GM23338 (cell line): ENCODE data around the gene CKM. TPM values are rescaled to one million over a fixed set of nuclear protein-coding genes. Genes with fewer than 3 reads are reported as not detected.

Source experiments
- ATAC-seq: fragments of 200-7000 bp; cut with Tn5 transposase; 3 replicates; pipeline ENCODE4 v1.9.1; 2020
- DNase-seq: peaks from one replicate; pipeline ENCODE4 v3.0.0-alpha.2; 2015; ENCODE audit warnings: low spot score
- H2AFZ ChIP-seq: fragments of 200-600 bp; sonication (generic); 2 replicates; pipeline ENCODE4 v1.8.0; 2016; ENCODE audit warnings: antibody characterized with exemption, mild to moderate bottlenecking, moderate library complexity
- H3F3A ChIP-seq: fragments of 200-600 bp; sonication (generic); replicated peaks from 2 replicates; pipeline ENCODE4 v1.8.0; 2017; ENCODE audit warnings: antibody characterized with exemption, mixed run types, low read depth
- H3K27ac ChIP-seq: fragments of 200-600 bp; sonication (generic); 2 replicates; pipeline ENCODE4 v1.6.1; 2016; ENCODE audit warnings: low read depth
- H3K27me3 ChIP-seq: fragments of 200-600 bp; sonication (generic); 2 replicates; pipeline ENCODE4 v1.8.0; 2016; ENCODE audit warnings: mild to moderate bottlenecking, mixed run types, moderate library complexity; ENCODE audit not compliant: insufficient read depth
- H3K36me3 ChIP-seq: fragments of 200-600 bp; sonication (generic); 2 replicates; pipeline ENCODE4 v1.8.0; 2016; ENCODE audit warnings: mild to moderate bottlenecking; ENCODE audit not compliant: insufficient read depth
- H3K4me1 ChIP-seq: fragments of 200-600 bp; sonication (generic); 2 replicates; pipeline ENCODE4 v1.8.0; 2016; ENCODE audit warnings: mild to moderate bottlenecking, moderate library complexity; ENCODE audit not compliant: insufficient read depth
- H3K4me2 ChIP-seq: fragments of 200-600 bp; sonication (generic); 2 replicates; pipeline ENCODE4 v1.7.1; 2017; ENCODE audit warnings: mixed run types
- H3K4me3 ChIP-seq: fragments of 200-600 bp; sonication (generic); 2 replicates; pipeline ENCODE4 v1.6.1; 2016; ENCODE audit warnings: mixed run types
- H3K79me2 ChIP-seq: fragments of 200-600 bp; sonication (generic); replicated peaks from 2 replicates; pipeline ENCODE4 v1.8.0; 2017; ENCODE audit warnings: mild to moderate bottlenecking; ENCODE audit not compliant: insufficient read depth
- H3K9me2 ChIP-seq: fragments of 200-600 bp; sonication (generic); 2 replicates; pipeline ENCODE4 v1.8.0; 2017; ENCODE audit not compliant: insufficient read depth
- H4K20me1 ChIP-seq: fragments of 200-600 bp; sonication (generic); replicated peaks from 2 replicates; pipeline ENCODE4 v1.8.0; 2017; ENCODE audit warnings: mild to moderate bottlenecking; ENCODE audit not compliant: insufficient read depth
- H3K27ac Mint-ChIP-seq: 2 replicates; pipeline ENCODE4 v1.8.0; 2020; ENCODE audit warnings: inconsistent platforms, mild to moderate bottlenecking, moderate library complexity, mixed read lengths
- H3K27me3 Mint-ChIP-seq: 3 replicates; pipeline ENCODE4 v1.8.0; 2022; ENCODE audit warnings: low read depth, mild to moderate bottlenecking, moderate library complexity, mixed read lengths, inconsistent platforms; ENCODE audit not compliant: insufficient read depth, poor library complexity
- H3K36me3 Mint-ChIP-seq: 3 replicates; pipeline ENCODE4 v1.8.0; 2021; ENCODE audit warnings: low read depth, mild to moderate bottlenecking, inconsistent platforms, moderate library complexity, mixed read lengths
- H3K4me1 Mint-ChIP-seq: 3 replicates; pipeline ENCODE4 v1.8.0; 2020; ENCODE audit warnings: mild to moderate bottlenecking, inconsistent platforms, mixed read lengths
- H3K4me3 Mint-ChIP-seq: 3 replicates; pipeline ENCODE4 v1.8.0; 2021; ENCODE audit warnings: moderate library complexity, mild to moderate bottlenecking, inconsistent platforms, mixed read lengths
- H3K9me3 Mint-ChIP-seq: 3 replicates; pipeline ENCODE4 v1.8.0; 2020; ENCODE audit warnings: moderate library complexity, mild to moderate bottlenecking, inconsistent platforms, mixed read lengths
- CREB1 ChIP-seq: fragments of 250-450 bp; sonication (Bioruptor Pico); IDR thresholded peaks from 2 replicates; pipeline ENCODE4 v1.5.0; 2020; ENCODE audit warnings: low read depth, mild to moderate bottlenecking, moderate library complexity
- CTCF ChIP-seq, 2 experiments: fragments of 200-600 bp in 1 of 2; sonication (generic) in 1 of 2; conservative IDR thresholded peaks; 2 replicates each; pipeline versions ENCODE4 v1.5.1 to v1.6.1; 2016 to 2017; ENCODE audit warnings: antibody characterized with exemption in 2 of 2, low read depth in 2 of 2, mild to moderate bottlenecking in 2 of 2, moderate library complexity in 1 of 2
- ETS1 ChIP-seq: IDR thresholded peaks from 2 replicates; pipeline ENCODE4 v1.6.1; 2016; ENCODE audit warnings: antibody characterized with exemption
- EZH2 ChIP-seq: fragments of 200-600 bp; sonication (generic); IDR thresholded peaks from one replicate; pipeline ENCODE4 v1.8.0; 2017; ENCODE audit warnings: antibody characterized with exemption, mild to moderate bottlenecking, low read depth; ENCODE audit not compliant: unreplicated experiment
- EZH2phosphoT487 ChIP-seq: fragments of 200-600 bp; sonication (generic); IDR thresholded peaks from one replicate; pipeline ENCODE4 v1.8.1; 2018; ENCODE audit warnings: antibody characterized with exemption; ENCODE audit not compliant: unreplicated experiment
- JUNB ChIP-seq: IDR thresholded peaks from one replicate; pipeline ENCODE4 v1.6.1; 2016; ENCODE audit warnings: antibody characterized with exemption; ENCODE audit not compliant: unreplicated experiment
- NANOG ChIP-seq: IDR thresholded peaks from 2 replicates; pipeline ENCODE4 v1.6.1; 2016; ENCODE audit warnings: antibody characterized with exemption, borderline replicate concordance
- POLR2AphosphoS5 ChIP-seq: IDR thresholded peaks from 2 replicates; pipeline ENCODE4 v1.6.1; 2016; ENCODE audit warnings: antibody characterized with exemption, low read depth
- REST ChIP-seq: IDR thresholded peaks from one replicate; pipeline ENCODE4 v1.6.1; 2018; ENCODE audit warnings: antibody characterized with exemption; ENCODE audit not compliant: unreplicated experiment
- STAT1 ChIP-seq: IDR thresholded peaks from one replicate; pipeline ENCODE4 v1.6.1; 2016; ENCODE audit warnings: antibody characterized with exemption; ENCODE audit not compliant: unreplicated experiment
- ZNF114 ChIP-seq: fragments of 250-450 bp; sonication (Bioruptor Pico); IDR thresholded peaks from 2 replicates; pipeline ENCODE4 v1.5.0; 2020; ENCODE audit warnings: mild to moderate bottlenecking, moderate library complexity
- ZNF331 ChIP-seq: fragments of 250-450 bp; sonication (Bioruptor Pico); IDR thresholded peaks from 2 replicates; pipeline ENCODE4 v1.5.0; 2020; ENCODE audit warnings: low read depth, mild to moderate bottlenecking, moderate library complexity
- ZNF462 ChIP-seq: fragments of 250-450 bp; sonication (Bioruptor Pico); IDR thresholded peaks from 2 replicates; pipeline ENCODE4 v1.5.0; 2020; ENCODE audit warnings: mild to moderate bottlenecking, moderate library complexity
- polyA plus RNA-seq: library from polyadenylated mRNA; unstranded; fragments of >200 nt; fragmentation: Nextera tagmentation; extraction: Ambion mirVana; gene quantifications from 2 replicates; pipeline ENCODE4 v1.2.1, GENCODE V29; 2016
- total RNA-seq: library from RNA; depleted of rRNA; stranded (reverse); fragments of >200 nt; shearing (Covaris generic); gene quantifications from 2 replicates; pipeline ENCODE4 v1.2.3, GENCODE V29; 2014

Gene CKM
- total and polyA plus RNA-seq, 2 experiments from 2014 or later = not detected

GRCh38 chr19:45354241-45354842 lies 31.7 kb upstream of the CKM start:
- Histone ChIP-seq H3K9me2 (no peaks in the 10 kb centered on the region), H3K27ac (no peak overlapping the region), H3K4me3 (no peak overlapping the region), H3K4me2 (no peak overlapping the region), H4K20me1 (peaks cover 7% of the 10 kb centered on the region), H2AFZ (no peak overlapping the region), H3K79me2 (no peaks in the 10 kb centered on the region), H3K4me1 (no peaks in the 10 kb centered on the region), H3F3A (no peaks in the 10 kb centered on the region), H3K27me3 (no peaks in the 10 kb centered on the region), H3K36me3 (peaks cover 31% of the 10 kb centered on the region; the same call in 1 of the 2 replicates)
- Mint-ChIP-seq H3K9me3 (no peaks in the 10 kb centered on the region), H3K4me1 (no peaks in the 10 kb centered on the region; the same call in 2 of the 3 replicates), H3K27me3 (peaks cover 17% of the 10 kb centered on the region), H3K4me3 (no peak overlapping the region), H3K27ac (no peak overlapping the region), H3K36me3 (peaks cover 83% of the 10 kb centered on the region)
- no peak for ATAC-seq
- TF ChIP-seq ZNF114 (CRISPR knock-in tag) (no peak), POLR2AphosphoS5 (no peak), ZNF462 (CRISPR knock-in tag) (no peak), EZH2 (no peak), JUNB (no peak), STAT1 (no peak), EZH2phosphoT487 (no peak), NANOG (no peak), ETS1 (no peak), ZNF331 (CRISPR knock-in tag) (no peak), CTCF (conservative IDR thresholded peaks at IDR 0.05; ENCODE audit: low read depth in 2 of 2) (no peak), REST (no peak), CREB1 (CRISPR knock-in tag) (no peak)
- no peak for DNase-seq
